GM23338 (cell line): ENCODE data around the gene DOCK1.

Experiments used
- CREB1 ChIP-seq: fragments of 250-450 bp; sonication (Bioruptor Pico); IDR thresholded peaks from 2 replicates; pipeline ENCODE4 v1.5.0; 2020; ENCODE audit warnings: low read depth, mild to moderate bottlenecking, moderate library complexity
- EZH2 ChIP-seq: fragments of 200-600 bp; sonication (generic); IDR thresholded peaks from one replicate; pipeline ENCODE4 v1.8.0; 2017; ENCODE audit warnings: antibody characterized with exemption, mild to moderate bottlenecking, low read depth; ENCODE audit not compliant: unreplicated experiment
- EZH2phosphoT487 ChIP-seq: fragments of 200-600 bp; sonication (generic); IDR thresholded peaks from one replicate; pipeline ENCODE4 v1.8.1; 2018; ENCODE audit warnings: antibody characterized with exemption; ENCODE audit not compliant: unreplicated experiment
- POLR2AphosphoS5 ChIP-seq: IDR thresholded peaks from 2 replicates; pipeline ENCODE4 v1.6.1; 2016; ENCODE audit warnings: antibody characterized with exemption, low read depth
- ZNF114 ChIP-seq: fragments of 250-450 bp; sonication (Bioruptor Pico); IDR thresholded peaks from 2 replicates; pipeline ENCODE4 v1.5.0; 2020; ENCODE audit warnings: mild to moderate bottlenecking, moderate library complexity
- TF ChIP-seq, protein P1 (sequence below): IDR thresholded peaks from one replicate; pipeline ENCODE4 v1.6.1; 2018; ENCODE audit warnings: antibody characterized with exemption; ENCODE audit not compliant: unreplicated experiment
- TF ChIP-seq, protein P2 (sequence below), 2 experiments: fragments of 200-600 bp in 1 of 2; sonication (generic) in 1 of 2; conservative IDR thresholded peaks; 2 replicates each; pipeline versions ENCODE4 v1.5.1 to v1.6.1; 2016 to 2017; ENCODE audit warnings: antibody characterized with exemption in 2 of 2, low read depth in 2 of 2, mild to moderate bottlenecking in 2 of 2, moderate library complexity in 1 of 2
- TF ChIP-seq, protein P3 (sequence below): fragments of 250-450 bp; sonication (Bioruptor Pico); IDR thresholded peaks from 2 replicates; pipeline ENCODE4 v1.5.0; 2020; ENCODE audit warnings: mild to moderate bottlenecking, moderate library complexity

DNA sequence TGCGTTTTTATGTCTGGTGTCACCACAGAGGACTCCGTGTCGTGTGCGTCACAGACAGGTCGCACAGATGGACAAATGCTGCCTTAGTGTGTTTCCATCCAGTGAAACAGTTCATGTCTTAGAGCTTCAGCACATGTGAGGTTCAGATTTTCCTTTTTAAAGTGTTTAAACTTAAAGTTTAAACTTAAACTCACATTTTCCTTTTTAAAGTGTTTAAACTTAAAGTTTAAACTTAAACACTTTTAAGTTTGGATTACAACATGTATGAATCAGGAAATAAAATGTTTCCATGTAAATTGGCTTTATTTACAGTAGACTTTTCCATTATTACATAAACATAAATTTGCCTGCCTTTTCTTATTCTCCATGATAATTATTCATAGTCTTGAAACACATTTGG lies 223.9 kb downstream of the DOCK1 start:
- TF ChIP-seq, protein P1, sequence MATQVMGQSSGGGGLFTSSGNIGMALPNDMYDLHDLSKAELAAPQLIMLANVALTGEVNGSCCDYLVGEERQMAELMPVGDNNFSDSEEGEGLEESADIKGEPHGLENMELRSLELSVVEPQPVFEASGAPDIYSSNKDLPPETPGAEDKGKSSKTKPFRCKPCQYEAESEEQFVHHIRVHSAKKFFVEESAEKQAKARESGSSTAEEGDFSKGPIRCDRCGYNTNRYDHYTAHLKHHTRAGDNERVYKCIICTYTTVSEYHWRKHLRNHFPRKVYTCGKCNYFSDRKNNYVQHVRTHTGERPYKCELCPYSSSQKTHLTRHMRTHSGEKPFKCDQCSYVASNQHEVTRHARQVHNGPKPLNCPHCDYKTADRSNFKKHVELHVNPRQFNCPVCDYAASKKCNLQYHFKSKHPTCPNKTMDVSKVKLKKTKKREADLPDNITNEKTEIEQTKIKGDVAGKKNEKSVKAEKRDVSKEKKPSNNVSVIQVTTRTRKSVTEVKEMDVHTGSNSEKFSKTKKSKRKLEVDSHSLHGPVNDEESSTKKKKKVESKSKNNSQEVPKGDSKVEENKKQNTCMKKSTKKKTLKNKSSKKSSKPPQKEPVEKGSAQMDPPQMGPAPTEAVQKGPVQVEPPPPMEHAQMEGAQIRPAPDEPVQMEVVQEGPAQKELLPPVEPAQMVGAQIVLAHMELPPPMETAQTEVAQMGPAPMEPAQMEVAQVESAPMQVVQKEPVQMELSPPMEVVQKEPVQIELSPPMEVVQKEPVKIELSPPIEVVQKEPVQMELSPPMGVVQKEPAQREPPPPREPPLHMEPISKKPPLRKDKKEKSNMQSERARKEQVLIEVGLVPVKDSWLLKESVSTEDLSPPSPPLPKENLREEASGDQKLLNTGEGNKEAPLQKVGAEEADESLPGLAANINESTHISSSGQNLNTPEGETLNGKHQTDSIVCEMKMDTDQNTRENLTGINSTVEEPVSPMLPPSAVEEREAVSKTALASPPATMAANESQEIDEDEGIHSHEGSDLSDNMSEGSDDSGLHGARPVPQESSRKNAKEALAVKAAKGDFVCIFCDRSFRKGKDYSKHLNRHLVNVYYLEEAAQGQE: no peak
- TF ChIP-seq EZH2 (no peak), EZH2phosphoT487 (no peak), POLR2AphosphoS5 (no peak), ZNF114 (no peak), CREB1 (CRISPR knock-in tag) (no peak)
- TF ChIP-seq, protein P2, sequence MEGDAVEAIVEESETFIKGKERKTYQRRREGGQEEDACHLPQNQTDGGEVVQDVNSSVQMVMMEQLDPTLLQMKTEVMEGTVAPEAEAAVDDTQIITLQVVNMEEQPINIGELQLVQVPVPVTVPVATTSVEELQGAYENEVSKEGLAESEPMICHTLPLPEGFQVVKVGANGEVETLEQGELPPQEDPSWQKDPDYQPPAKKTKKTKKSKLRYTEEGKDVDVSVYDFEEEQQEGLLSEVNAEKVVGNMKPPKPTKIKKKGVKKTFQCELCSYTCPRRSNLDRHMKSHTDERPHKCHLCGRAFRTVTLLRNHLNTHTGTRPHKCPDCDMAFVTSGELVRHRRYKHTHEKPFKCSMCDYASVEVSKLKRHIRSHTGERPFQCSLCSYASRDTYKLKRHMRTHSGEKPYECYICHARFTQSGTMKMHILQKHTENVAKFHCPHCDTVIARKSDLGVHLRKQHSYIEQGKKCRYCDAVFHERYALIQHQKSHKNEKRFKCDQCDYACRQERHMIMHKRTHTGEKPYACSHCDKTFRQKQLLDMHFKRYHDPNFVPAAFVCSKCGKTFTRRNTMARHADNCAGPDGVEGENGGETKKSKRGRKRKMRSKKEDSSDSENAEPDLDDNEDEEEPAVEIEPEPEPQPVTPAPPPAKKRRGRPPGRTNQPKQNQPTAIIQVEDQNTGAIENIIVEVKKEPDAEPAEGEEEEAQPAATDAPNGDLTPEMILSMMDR (conservative IDR thresholded peaks at IDR 0.05; ENCODE audit: low read depth in 2 of 2): no peak
- TF ChIP-seq, protein P3, sequence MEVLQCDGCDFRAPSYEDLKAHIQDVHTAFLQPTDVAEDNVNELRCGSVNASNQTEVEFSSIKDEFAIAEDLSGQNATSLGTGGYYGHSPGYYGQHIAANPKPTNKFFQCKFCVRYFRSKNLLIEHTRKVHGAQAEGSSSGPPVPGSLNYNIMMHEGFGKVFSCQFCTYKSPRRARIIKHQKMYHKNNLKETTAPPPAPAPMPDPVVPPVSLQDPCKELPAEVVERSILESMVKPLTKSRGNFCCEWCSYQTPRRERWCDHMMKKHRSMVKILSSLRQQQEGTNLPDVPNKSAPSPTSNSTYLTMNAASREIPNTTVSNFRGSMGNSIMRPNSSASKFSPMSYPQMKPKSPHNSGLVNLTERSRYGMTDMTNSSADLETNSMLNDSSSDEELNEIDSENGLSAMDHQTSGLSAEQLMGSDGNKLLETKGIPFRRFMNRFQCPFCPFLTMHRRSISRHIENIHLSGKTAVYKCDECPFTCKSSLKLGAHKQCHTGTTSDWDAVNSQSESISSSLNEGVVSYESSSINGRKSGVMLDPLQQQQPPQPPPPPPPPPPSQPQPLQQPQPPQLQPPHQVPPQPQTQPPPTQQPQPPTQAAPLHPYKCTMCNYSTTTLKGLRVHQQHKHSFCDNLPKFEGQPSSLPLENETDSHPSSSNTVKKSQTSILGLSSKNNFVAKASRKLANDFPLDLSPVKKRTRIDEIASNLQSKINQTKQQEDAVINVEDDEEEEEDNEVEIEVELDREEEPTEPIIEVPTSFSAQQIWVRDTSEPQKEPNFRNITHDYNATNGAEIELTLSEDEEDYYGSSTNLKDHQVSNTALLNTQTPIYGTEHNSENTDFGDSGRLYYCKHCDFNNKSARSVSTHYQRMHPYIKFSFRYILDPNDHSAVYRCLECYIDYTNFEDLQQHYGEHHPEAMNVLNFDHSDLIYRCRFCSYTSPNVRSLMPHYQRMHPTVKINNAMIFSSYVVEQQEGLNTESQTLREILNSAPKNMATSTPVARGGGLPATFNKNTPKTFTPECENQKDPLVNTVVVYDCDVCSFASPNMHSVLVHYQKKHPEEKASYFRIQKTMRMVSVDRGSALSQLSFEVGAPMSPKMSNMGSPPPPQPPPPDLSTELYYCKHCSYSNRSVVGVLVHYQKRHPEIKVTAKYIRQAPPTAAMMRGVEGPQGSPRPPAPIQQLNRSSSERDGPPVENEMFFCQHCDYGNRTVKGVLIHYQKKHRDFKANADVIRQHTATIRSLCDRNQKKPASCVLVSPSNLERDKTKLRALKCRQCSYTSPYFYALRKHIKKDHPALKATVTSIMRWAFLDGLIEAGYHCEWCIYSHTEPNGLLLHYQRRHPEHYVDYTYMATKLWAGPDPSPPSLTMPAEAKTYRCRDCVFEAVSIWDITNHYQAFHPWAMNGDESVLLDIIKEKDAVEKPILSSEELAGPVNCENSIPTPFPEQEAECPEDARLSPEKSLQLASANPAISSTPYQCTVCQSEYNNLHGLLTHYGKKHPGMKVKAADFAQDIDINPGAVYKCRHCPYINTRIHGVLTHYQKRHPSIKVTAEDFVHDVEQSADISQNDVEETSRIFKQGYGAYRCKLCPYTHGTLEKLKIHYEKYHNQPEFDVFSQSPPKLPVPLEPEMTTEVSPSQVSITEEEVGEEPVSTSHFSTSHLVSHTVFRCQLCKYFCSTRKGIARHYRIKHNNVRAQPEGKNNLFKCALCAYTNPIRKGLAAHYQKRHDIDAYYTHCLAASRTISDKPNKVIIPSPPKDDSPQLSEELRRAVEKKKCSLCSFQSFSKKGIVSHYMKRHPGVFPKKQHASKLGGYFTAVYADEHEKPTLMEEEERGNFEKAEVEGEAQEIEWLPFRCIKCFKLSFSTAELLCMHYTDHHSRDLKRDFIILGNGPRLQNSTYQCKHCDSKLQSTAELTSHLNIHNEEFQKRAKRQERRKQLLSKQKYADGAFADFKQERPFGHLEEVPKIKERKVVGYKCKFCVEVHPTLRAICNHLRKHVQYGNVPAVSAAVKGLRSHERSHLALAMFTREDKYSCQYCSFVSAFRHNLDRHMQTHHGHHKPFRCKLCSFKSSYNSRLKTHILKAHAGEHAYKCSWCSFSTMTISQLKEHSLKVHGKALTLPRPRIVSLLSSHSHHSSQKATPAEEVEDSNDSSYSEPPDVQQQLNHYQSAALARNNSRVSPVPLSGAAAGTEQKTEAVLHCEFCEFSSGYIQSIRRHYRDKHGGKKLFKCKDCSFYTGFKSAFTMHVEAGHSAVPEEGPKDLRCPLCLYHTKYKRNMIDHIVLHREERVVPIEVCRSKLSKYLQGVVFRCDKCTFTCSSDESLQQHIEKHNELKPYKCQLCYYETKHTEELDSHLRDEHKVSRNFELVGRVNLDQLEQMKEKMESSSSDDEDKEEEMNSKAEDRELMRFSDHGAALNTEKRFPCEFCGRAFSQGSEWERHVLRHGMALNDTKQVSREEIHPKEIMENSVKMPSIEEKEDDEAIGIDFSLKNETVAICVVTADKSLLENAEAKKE: no peak
